SK-N-SH (cell line): ENCODE measurements around the gene PPP4R2. TPM values are rescaled to one million over a fixed set of nuclear protein-coding genes. Genes with fewer than 3 reads are reported as not detected.

Experiments
- CTCF ChIA-PET: fragments of 300-600, 350-600 bp; formaldehyde crosslinking; extraction: SDS; loops from one replicate; lab custom pipeline; 2021; lab: Yijun Ruan, JAX
- POLR2A ChIA-PET: fragments of 350-600 bp; sonication (Branson Sonifier 250); formaldehyde crosslinking; extraction: SDS; loops from one replicate; lab custom pipeline; 2020; ENCODE audit warnings: antibody characterized with exemption, inconsistent platforms; lab: Yijun Ruan, JAX
- DNase-seq: peaks from one replicate; pipeline ENCODE4 v3.0.0; 2012
- H2AFZ ChIP-seq: fragments of 200-600 bp; sonication (generic); 2 replicates; pipeline ENCODE4 v1.8.1; 2016; ENCODE audit warnings: antibody characterized with exemption, mild to moderate bottlenecking, low read depth
- H3F3A ChIP-seq: fragments of 200-600 bp; sonication (generic); replicated peaks from 2 replicates; pipeline ENCODE3; 2016; ENCODE audit warnings: antibody characterized with exemption, mild to moderate bottlenecking; ENCODE audit not compliant: insufficient read depth
- H3K27ac ChIP-seq, 2 experiments: fragments of 200-500 bp in 1 of 2; fragments of 200-600 bp in 1 of 2; sonication (Bioruptor generic) in 1 of 2; sonication (generic), shearing (Covaris generic) in 1 of 2; 2 replicates each; pipeline versions ENCODE4 v1.5.1 to v1.6.1; 2014 to 2016; ENCODE audit warnings: low read depth in 2 of 2, inconsistent platforms in 1 of 2, low read length in 1 of 2, mild to moderate bottlenecking in 1 of 2, mixed read lengths in 1 of 2
- H3K27me3 ChIP-seq: fragments of 200-600 bp; sonication (generic), shearing (Covaris generic); 2 replicates; pipeline ENCODE4 v1.6.1; 2016; ENCODE audit warnings: mixed run types; ENCODE audit not compliant: insufficient read depth
- H3K36me3 ChIP-seq, 2 experiments: fragments of 200-500 bp in 1 of 2; fragments of 200-600 bp in 1 of 2; sonication (Bioruptor generic) in 1 of 2; sonication (generic) in 1 of 2; replicated peaks in 1 of 2; 2 replicates each; pipeline versions ENCODE3 to v1.5.1; 2014 to 2016; ENCODE audit warnings: low read length in 1 of 2, mild to moderate bottlenecking in 1 of 2; ENCODE audit not compliant: insufficient read depth in 2 of 2, control insufficient read depth in 1 of 2
- H3K4me1 ChIP-seq, 2 experiments: fragments of 200-500 bp in 1 of 2; fragments of 200-600 bp in 1 of 2; sonication (Bioruptor generic) in 1 of 2; sonication (generic), shearing (Covaris generic) in 1 of 2; 2 replicates each; pipeline versions ENCODE4 v1.5.1 to v1.6.1; 2014 to 2016; ENCODE audit warnings: low read depth in 1 of 2, low read length in 1 of 2, mixed run types in 1 of 2; ENCODE audit not compliant: insufficient read depth in 2 of 2, control insufficient read depth in 1 of 2
- H3K4me2 ChIP-seq: fragments of 200-600 bp; sonication (generic), shearing (Covaris generic); 2 replicates; pipeline ENCODE4 v1.6.1; 2017; ENCODE audit warnings: mixed run types
- H3K4me3 ChIP-seq, 2 experiments: fragments of 200-500 bp in 1 of 2; fragments of 200-600 bp in 1 of 2; sonication (Bioruptor generic) in 1 of 2; sonication (generic), shearing (Covaris generic) in 1 of 2; 2 replicates each; pipeline versions ENCODE4 v1.5.1 to v1.8.1; 2014 to 2016; ENCODE audit warnings: low read depth in 2 of 2, inconsistent platforms in 1 of 2, low read length in 1 of 2, mild to moderate bottlenecking in 1 of 2, mixed read lengths in 1 of 2, moderate library complexity in 1 of 2
- H3K79me2 ChIP-seq: fragments of 200-600 bp; sonication (generic); 2 replicates; pipeline ENCODE4 v1.8.1; 2017; ENCODE audit warnings: mild to moderate bottlenecking; ENCODE audit not compliant: insufficient read depth
- H3K9ac ChIP-seq: fragments of 200-600 bp; sonication (generic); 2 replicates; pipeline ENCODE4 v1.6.1; 2017; ENCODE audit warnings: mixed run types
- H3K9me2 ChIP-seq: fragments of 200-600 bp; sonication (generic); 2 replicates; pipeline ENCODE4 v1.6.1; 2017; ENCODE audit warnings: mixed run types
- H3K9me3 ChIP-seq: fragments of 200-600 bp; sonication (generic); 2 replicates; pipeline ENCODE4 v1.6.1; 2017; ENCODE audit warnings: mixed run types, mild to moderate bottlenecking, moderate library complexity
- H4K20me1 ChIP-seq: fragments of 200-600 bp; sonication (generic); 2 replicates; pipeline ENCODE4 v1.6.1; 2017; ENCODE audit warnings: mild to moderate bottlenecking, mixed run types; ENCODE audit not compliant: insufficient read depth
- CHD2 ChIP-seq: fragments of 150-350 bp; IDR thresholded peaks from 2 replicates; pipeline ENCODE4 v1.6.1; 2018; ENCODE audit warnings: low read length; ENCODE audit not compliant: partially characterized antibody
- CTCF ChIP-seq: fragments of 200-600 bp; sonication (generic); IDR thresholded peaks from 2 replicates; pipeline ENCODE4 v1.6.1; 2017; ENCODE audit warnings: antibody characterized with exemption, mild to moderate bottlenecking, moderate library complexity
- ELF1 ChIP-seq: IDR thresholded peaks from 2 replicates; pipeline ENCODE4 v1.4.0; 2012
- EZH2phosphoT487 ChIP-seq: fragments of 200-600 bp; sonication (generic); IDR thresholded peaks from 2 replicates; pipeline ENCODE4 v1.6.1; 2017; ENCODE audit warnings: low read depth, mixed run types, mild to moderate bottlenecking, antibody characterized with exemption, moderate library complexity, borderline replicate concordance
- GABPA ChIP-seq: IDR thresholded peaks from 2 replicates; pipeline ENCODE4 v1.4.0; 2012; ENCODE audit warnings: low read depth, mild to moderate bottlenecking
- GATA2 ChIP-seq: sonication (generic); formaldehyde crosslinking; IDR thresholded peaks from 2 replicates; pipeline ENCODE4 v1.5.0; 2020; ENCODE audit warnings: mild to moderate bottlenecking, missing genetic modification reagents
- IRF3 ChIP-seq: fragments of 150-350 bp; IDR thresholded peaks from 2 replicates; pipeline ENCODE4 v1.6.1; 2016; ENCODE audit warnings: mild to moderate bottlenecking, low read depth, low read length
- JUND ChIP-seq: IDR thresholded peaks from 2 replicates; pipeline ENCODE4 v1.4.0; 2012
- NRF1 ChIP-seq: IDR thresholded peaks from 2 replicates; pipeline ENCODE4 v1.6.1; 2012; ENCODE audit warnings: low read depth, mild to moderate bottlenecking, low read length
- RAD21 ChIP-seq: IDR thresholded peaks from 2 replicates; pipeline ENCODE4 v1.6.1; 2012; ENCODE audit warnings: mild to moderate bottlenecking, low read length
- SIN3A ChIP-seq: IDR thresholded peaks from 2 replicates; pipeline ENCODE4 v1.6.1; 2012; ENCODE audit warnings: low read depth, mild to moderate bottlenecking, low read length, moderate library complexity, borderline replicate concordance
- SMC3 ChIP-seq: IDR thresholded peaks from 2 replicates; pipeline ENCODE4 v1.6.1; 2012; ENCODE audit warnings: low read depth, low read length, improper control_type of control experiment
- USF1 ChIP-seq: IDR thresholded peaks from 2 replicates; pipeline ENCODE4 v1.4.0; 2012; ENCODE audit warnings: low read depth, borderline replicate concordance
- USF2 ChIP-seq: fragments of 150-350 bp; IDR thresholded peaks from 2 replicates; pipeline ENCODE4 v1.6.1; 2017; ENCODE audit warnings: antibody characterized with exemption, low read length, low read depth, borderline replicate concordance
- YY1 ChIP-seq: IDR thresholded peaks from 2 replicates; pipeline ENCODE4 v1.4.0; 2012; ENCODE audit warnings: low read depth, mild to moderate bottlenecking
- ZBTB33 ChIP-seq: IDR thresholded peaks from 2 replicates; pipeline ENCODE4 v1.4.0; 2012; ENCODE audit warnings: low read depth, borderline replicate concordance
- WGBS: methylation state at CpG from one replicate; pipeline ENCODE4 v1.1.6; 2017; ENCODE audit warnings: low lambda C conversion rate; 5-methylcytosine and 5-hydroxymethylcytosine counted together
- polyA plus RNA-seq, 3 experiments: library from polyadenylated mRNA; depleted of rRNA; stranded (reverse); fragments of >200 nt; gene quantifications; 2 replicates each; pipeline ENCODE4 v1.2.3, GENCODE V29; 2012

PPP4R2 gene
- polyA plus RNA-seq, 1 of the 3 experiments (the other 2 are of a cell fraction): 8.9 TPM

GRCh38 chr3:73009008-73009407, 12.4 kb downstream of the PPP4R2 start:
- no peaks in the 10 kb centered on the region for H3F3A ChIP-seq
- H3K36me3 ChIP-seq: peaks cover 11 to 37% of the 10 kb centered on the region in 2 experiments
- H3K4me3 ChIP-seq: no peak overlapping the region
- no peaks in the 10 kb centered on the region for H3K9me3 ChIP-seq
- 97% methylated on average over 4 of the region's 4 CpGs for WGBS
- peaks cover 0 to 5% of the 10 kb centered on the region in 2 experiments; a peak in 2 of 4 replicates for H3K4me1 ChIP-seq
- no peak overlapping the region for H3K9ac ChIP-seq
- no peaks in the 10 kb centered on the region for H3K27me3 ChIP-seq
- CTCF ChIA-PET: interaction anchor here (1.5 to 3.5 kb wide), 3 partner anchors 11 to 47 kb away, joined by 3 to 14 read pairs (median 4); partner anchors contain the start of gene PPP4R2
- H3K9me2 ChIP-seq: no peaks in the 10 kb centered on the region
- no peak for TF ChIP-seq SMC3
- TF ChIP-seq CHD2: no peak
- no peak for TF ChIP-seq GATA2
- TF ChIP-seq YY1: no peak
- no peak for TF ChIP-seq USF1
- TF ChIP-seq JUND: no peak
- no peak for TF ChIP-seq ELF1
- TF ChIP-seq GABPA: no peak
- TF ChIP-seq CTCF: no peak
- TF ChIP-seq IRF3: no peak
- no peak for TF ChIP-seq RAD21
- TF ChIP-seq NRF1: no peak
- no peak for TF ChIP-seq EZH2phosphoT487
- no peak for TF ChIP-seq SIN3A
- TF ChIP-seq, all 33 proteins: peak for 0
- Histone ChIP-seq H2AFZ (no peak overlapping the region), H4K20me1 (peaks cover 97% of the 10 kb centered on the region), H3K27ac (no peak overlapping the region), H3K4me2 (no peak overlapping the region), H3K79me2 (peaks cover 100% of the 10 kb centered on the region)
- DNase-seq: no peak
- POLR2A ChIA-PET: no interaction called here

- WGBS: 81% methylated on average over 3 of the region's 3 CpGs
- POLR2A ChIA-PET: no interaction called here
These were observed 13.1 kb downstream of the PPP4R2 start for GRCh38 chr3:73009750-73010149.

More at GRCh38 chr3:73009750-73010149, 13.1 kb downstream of the PPP4R2 start:
- no peaks in the 10 kb centered on the region for H3K9me3 ChIP-seq
- CTCF ChIA-PET: interaction anchor here (1.7 to 3.5 kb wide), 2 partner anchors 12 to 16 kb away, joined by 4 to 14 read pairs; partner anchors contain the start of gene PPP4R2
- no peak for TF ChIP-seq JUND
- TF ChIP-seq USF2: no peak
- TF ChIP-seq SMC3: no peak
- TF ChIP-seq ZBTB33: no peak
- no peak overlapping the region for H3K4me3 ChIP-seq
- no peak for DNase-seq
- H3K27ac ChIP-seq: no peak overlapping the region
- H3K4me1 ChIP-seq: peaks cover 0 to 5% of the 10 kb centered on the region in 2 experiments; a peak in 2 of 4 replicates
- peaks cover 100% of the 10 kb centered on the region for H3K79me2 ChIP-seq
- peaks cover 11 to 33% of the 10 kb centered on the region in 2 experiments for H3K36me3 ChIP-seq
- H4K20me1 ChIP-seq: peaks cover 96% of the 10 kb centered on the region
- H3K9me2 ChIP-seq: no peaks in the 10 kb centered on the region
- H3F3A ChIP-seq: peaks cover 3% of the 10 kb centered on the region
- H3K9ac ChIP-seq: no peak overlapping the region
- H2AFZ ChIP-seq: no peak overlapping the region
- no peaks in the 10 kb centered on the region for H3K27me3 ChIP-seq
- H3K4me2 ChIP-seq: no peak overlapping the region
